ENCODE measurements around the gene NUP107. TPM values are rescaled to one million over a fixed set of nuclear protein-coding genes. Genes with fewer than 3 reads are reported as not detected.
A peak's percentile ranks its signal among the peaks of the same experiment; 100 is the strongest.

Gene NUP107
- total RNA-seq, 1 experiment from 2014 or later: 99.0 TPM

- Histone ChIP-seq H3K9me2 (ENCODE audit: insufficient read depth) (no peaks in the 10 kb centered on the region), H3K79me2 (ENCODE audit: insufficient read depth, low read length) (no peaks in the 10 kb centered on the region), H3K4me1 (ENCODE audit: control insufficient read depth in 1 of 2, insufficient read depth in 2 of 2, low read length in 2 of 2) (peaks cover under 1 to 30% of the 10 kb centered on the region in 2 experiments), H3K36me3 (ENCODE audit: control insufficient read depth in 1 of 2, insufficient read depth in 2 of 2, low read length in 2 of 2) (no peaks in the 10 kb centered on the region), H3K9me3 (ENCODE audit: control insufficient read depth in 1 of 2, insufficient read depth in 1 of 2, low read depth in 1 of 2, low read length in 2 of 2) (no peaks in the 10 kb centered on the region), H4K20me1 (ENCODE audit: insufficient read depth) (no peaks in the 10 kb centered on the region), H3K27me3 (ENCODE audit: insufficient read depth, low read length) (no peaks in the 10 kb centered on the region), H3K27ac (ENCODE audit: low read depth, low read length) (no peak overlapping the region), H3K9ac (ENCODE audit: low read length) (no peak overlapping the region), H3K4me3 (replicated peaks in 1 of 2; ENCODE audit: low read depth in 1 of 2, low read length in 2 of 2) (no peak overlapping the region), H2AFZ (ENCODE audit: low read depth, low read length, poor library complexity, severe bottlenecking) (peak overlapping the region; percentile 73), H3K4me2 (ENCODE audit: low read length) (peak overlapping the region; percentile 37; the same call in 1 of the 2 replicates)
- TF ChIP-seq ZFX (IDR thresholded peaks at IDR 0.05) (no peak), EGR1 (IDR thresholded peaks at IDR 0.05; ENCODE audit: low read depth) (no peak), RAD21 (IDR thresholded peaks at IDR 0.05; ENCODE audit: low read depth) (no peak), MAX (IDR thresholded peaks at IDR 0.05) (no peak), POLR2A (IDR thresholded peaks at IDR 0.05; ENCODE audit: borderline replicate concordance, extremely low read depth, insufficient read depth, insufficient read length) (no peak), SRF (IDR thresholded peaks at IDR 0.05; ENCODE audit: low read depth) (no peak), TCF7L2 (IDR thresholded peaks at IDR 0.05; ENCODE audit: borderline replicate concordance, extremely low read depth, insufficient read depth, insufficient read length) (no peak), REST (IDR thresholded peaks at IDR 0.05; ENCODE audit: low read depth) (no peak), JUND (IDR thresholded peaks at IDR 0.05) (no peak), CEBPB (IDR thresholded peaks at IDR 0.05; ENCODE audit: low read depth) (no peak), EZH2phosphoT487 (IDR thresholded peaks at IDR 0.05; ENCODE audit: borderline replicate concordance) (no peak), FOSL1 (IDR thresholded peaks at IDR 0.05; ENCODE audit: low read depth) (no peak), SP1 (IDR thresholded peaks at IDR 0.05; ENCODE audit: low read depth) (no peak), ZBTB33 (IDR thresholded peaks at IDR 0.05; ENCODE audit: extremely low read depth, insufficient replicate concordance, low read length) (no peak), EZH2 (IDR thresholded peaks at IDR 0.05) (no peak), SIN3A (IDR thresholded peaks at IDR 0.05; ENCODE audit: low read depth) (no peak), YY1 (IDR thresholded peaks at IDR 0.05; ENCODE audit: extremely low read depth, insufficient replicate concordance, low read depth, low read length) (no peak), CBX3 (IDR thresholded peaks at IDR 0.05; ENCODE audit: low read depth) (no peak)
- ATAC-seq: no peak
- ChIA-PET RAD21 (ENCODE audit: low non-redundant PET in 1 of 2, low total read pairs in 2 of 2, uncharacterized antibody in 2 of 2, unreplicated experiment in 2 of 2) (no interaction called here), CTCF (no interaction called here), POLR2A (interaction anchor here (2.4 kb wide), 1 partner anchor 13 kb away, joined by 7 read pairs; the partner anchor contains the start of gene MDM2)
- intact Hi-C loops (cut with micrococcal nuclease): no loop called here
- no TSS peak for BruUV-seq (replicated peaks)
- no peak for DNase-seq (ENCODE audit: low read depth, low spot score)
These were observed 107.3 kb downstream of the NUP107 start for GRCh38 chr12:68793975-68794652.
